SK-N-MC (cell line): ENCODE results near the gene DBP.

Source experiments
- DNase-seq: peaks from one replicate; pipeline ENCODE4 v3.0.0-alpha.2; 2011; ENCODE audit warnings: low read depth, low spot score
- H3K27ac ChIP-seq: fragments of 200-600 bp; sonication (generic); 2 replicates; pipeline ENCODE4 v1.5.1; 2016; ENCODE audit warnings: mixed run types
- H3K36me3 ChIP-seq: fragments of 200-600 bp; sonication (generic); 2 replicates; pipeline ENCODE4 v1.6.1; 2017; ENCODE audit warnings: antibody characterized with exemption, low read length, mixed read lengths; ENCODE audit not compliant: insufficient read depth
- H3K4me3 ChIP-seq: fragments of 200-600 bp; sonication (generic); 2 replicates; pipeline ENCODE4 v1.5.1; 2016
- H3K9ac ChIP-seq: fragments of 200-600 bp; sonication (generic); 2 replicates; pipeline ENCODE4 v1.8.0; 2017; ENCODE audit warnings: mixed run types, mixed read lengths; ENCODE audit not compliant: insufficient read length
- H3K9me3 ChIP-seq: fragments of 200-600 bp; sonication (generic); 2 replicates; pipeline ENCODE4 v1.6.1; 2017; ENCODE audit warnings: low read depth, mild to moderate bottlenecking, antibody characterized with exemption, low read length, moderate library complexity, mixed read lengths
- EZH2 ChIP-seq: fragments of 200-600 bp; sonication (generic); IDR thresholded peaks from one replicate; pipeline ENCODE4 v1.6.1; 2017; ENCODE audit warnings: antibody characterized with exemption
- FOXP2 ChIP-seq: optimal IDR thresholded peaks from 2 replicates; pipeline ENCODE3; 2011; ENCODE audit warnings: mild to moderate bottlenecking, moderate library complexity; ENCODE audit not compliant: insufficient read depth; ENCODE audit errors: extremely low read length, control extremely low read depth
- POLR2AphosphoS5 ChIP-seq: IDR thresholded peaks from 2 replicates; pipeline ENCODE4 v1.6.1; 2012; ENCODE audit warnings: mild to moderate bottlenecking, low read depth, low read length, borderline replicate concordance

DBP gene

GRCh38 chr19:48618916-48619691, 18.1 kb downstream of the DBP start, which contains the start of the genes RPL18 and SPHK2:
Gene RPL18, minus strand, starts transcription at chr19:48619178. Its CDS starts 35 bp downstream, at chr19:48619143.
Gene SPHK2, plus strand, starts transcription at chr19:48619506. Its CDS starts 1,009 bp downstream, at chr19:48620515.
- DNase-seq = peak; percentile 98
- peaks cover 38% of the 10 kb centered on the region for H3K36me3 ChIP-seq
- TF ChIP-seq FOXP2 = peak; percentile 97
- TF ChIP-seq EZH2 = no peak
- peak; percentile 98 for TF ChIP-seq POLR2AphosphoS5

GRCh38 chr19:48618278-48618915, 18.8 kb downstream of the DBP start:
- peaks cover 38% of the 10 kb centered on the region for H3K36me3 ChIP-seq
- H3K9me3 ChIP-seq = no peaks in the 10 kb centered on the region
- DNase-seq = no peak
- no peak for TF ChIP-seq EZH2
- no peak for TF ChIP-seq FOXP2
- no peak for TF ChIP-seq POLR2AphosphoS5
- peak overlapping the region; percentile 82 for H3K4me3 ChIP-seq
- H3K9ac ChIP-seq = peak overlapping the region; percentile 99
- H3K27ac ChIP-seq = peak overlapping the region; percentile 93

More at GRCh38 chr19:48618916-48619691, 18.1 kb downstream of the DBP start, which contains the start of the genes RPL18 and SPHK2:
- H3K9me3 ChIP-seq = no peaks in the 10 kb centered on the region
- peak within 1 kb of the TSS; percentile 82 for H3K4me3 ChIP-seq
- peak within 1 kb of the TSS; percentile 93 for H3K27ac ChIP-seq
- peak within 1 kb of the TSS; percentile 99 for H3K9ac ChIP-seq

- H3K27ac ChIP-seq = peak overlapping the region; percentile 93
These were observed 19.8 kb downstream of the DBP start for GRCh38 chr19:48617146-48617937.

GRCh38 chr19:48616491-48617056, 20.6 kb downstream of the DBP start:
- Histone ChIP-seq H3K4me3 (peak overlapping the region; percentile 82), H3K27ac (peak overlapping the region; percentile 93; the same call in 1 of the 2 replicates), H3K9ac (peak overlapping the region; percentile 99), H3K9me3 (no peaks in the 10 kb centered on the region), H3K36me3 (peaks cover 38% of the 10 kb centered on the region)
- DNase-seq = no peak
- TF ChIP-seq FOXP2 (no peak), POLR2AphosphoS5 (no peak), EZH2 (no peak)

More at GRCh38 chr19:48617146-48617937, 19.8 kb downstream of the DBP start:
- Histone ChIP-seq H3K4me3 (peak overlapping the region; percentile 82), H3K36me3 (peaks cover 38% of the 10 kb centered on the region), H3K9me3 (no peaks in the 10 kb centered on the region), H3K9ac (peak overlapping the region; percentile 99)
- TF ChIP-seq EZH2 (no peak), POLR2AphosphoS5 (peak; percentile 14; the same call in 1 of the 2 replicates), FOXP2 (no peak)
- no peak for DNase-seq

GRCh38 chr19:48616041-48616436, 21.1 kb downstream of the DBP start:
- Histone ChIP-seq H3K9me3 (no peaks in the 10 kb centered on the region), H3K9ac (no peak overlapping the region), H3K36me3 (peaks cover 38% of the 10 kb centered on the region), H3K4me3 (no peak overlapping the region), H3K27ac (no peak overlapping the region)
- no peak for DNase-seq
- TF ChIP-seq EZH2 = no peak
- no peak for TF ChIP-seq FOXP2
- no peak for TF ChIP-seq POLR2AphosphoS5

- no peak for DNase-seq
- Histone ChIP-seq H3K27ac (peak overlapping the region; percentile 2; the same call in 1 of the 2 replicates), H3K4me3 (no peak overlapping the region), H3K9ac (no peak overlapping the region), H3K36me3 (peaks cover 38% of the 10 kb centered on the region), H3K9me3 (no peaks in the 10 kb centered on the region)
- no peak for TF ChIP-seq FOXP2
- TF ChIP-seq EZH2 = no peak
- no peak for TF ChIP-seq POLR2AphosphoS5
These were observed 21.7 kb downstream of the DBP start for GRCh38 chr19:48615231-48616040.
